HG03354 (cell line): Measurements from ENCODE around the gene FGF5.
A peak's percentile ranks its signal among the peaks of the same experiment; 100 is the strongest.

ENCODE experiments used
- ATAC-seq: cut with Tn5 transposase; IDR thresholded peaks from one replicate; pipeline ENCODE4 v1.9.1; 2021; ENCODE audit warnings: mild to moderate bottlenecking; ENCODE audit not compliant: unreplicated experiment, poor library complexity, severe bottlenecking

The FGF5 gene

DNA sequence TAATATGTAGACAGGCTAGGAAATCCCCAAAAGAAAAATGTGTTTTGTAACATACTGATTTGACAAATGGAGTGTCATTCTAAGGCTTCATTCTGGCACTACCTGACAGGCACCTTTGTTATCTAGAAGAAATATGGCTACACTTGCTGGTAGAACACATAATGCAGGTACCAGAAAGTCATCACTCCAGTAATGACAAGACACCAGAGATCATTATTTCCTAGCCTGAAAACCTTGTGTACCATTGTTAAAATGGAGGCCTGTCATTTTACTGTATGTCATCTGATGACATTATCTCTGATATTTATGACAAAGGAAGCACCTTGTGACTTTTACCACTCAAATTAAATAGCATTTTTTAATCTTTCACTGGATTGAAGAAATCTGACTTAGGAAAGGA, 13.5 kb upstream of the FGF5 start:
- no peak for ATAC-seq

DNA sequence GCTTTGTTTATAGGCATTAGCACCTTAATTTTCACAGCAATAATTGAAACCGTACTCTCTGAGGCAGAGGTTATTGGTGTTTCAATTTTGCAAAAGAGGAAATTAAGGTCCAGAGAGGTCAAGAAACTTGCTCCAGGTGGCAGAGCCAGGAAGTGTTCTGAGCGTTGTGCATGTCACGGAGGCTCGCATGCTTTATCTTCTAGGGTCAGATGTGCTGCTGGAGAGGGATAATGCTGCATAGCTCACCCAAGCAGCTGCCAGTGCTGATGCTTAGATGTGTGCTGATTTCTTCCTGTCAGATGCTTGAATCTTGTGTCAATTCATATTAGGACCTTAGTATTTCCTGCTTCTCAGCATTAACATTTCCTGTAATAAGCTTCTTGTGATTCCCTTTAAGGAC, 13.0 kb upstream of the FGF5 start:
- ATAC-seq, result no peak

DNA sequence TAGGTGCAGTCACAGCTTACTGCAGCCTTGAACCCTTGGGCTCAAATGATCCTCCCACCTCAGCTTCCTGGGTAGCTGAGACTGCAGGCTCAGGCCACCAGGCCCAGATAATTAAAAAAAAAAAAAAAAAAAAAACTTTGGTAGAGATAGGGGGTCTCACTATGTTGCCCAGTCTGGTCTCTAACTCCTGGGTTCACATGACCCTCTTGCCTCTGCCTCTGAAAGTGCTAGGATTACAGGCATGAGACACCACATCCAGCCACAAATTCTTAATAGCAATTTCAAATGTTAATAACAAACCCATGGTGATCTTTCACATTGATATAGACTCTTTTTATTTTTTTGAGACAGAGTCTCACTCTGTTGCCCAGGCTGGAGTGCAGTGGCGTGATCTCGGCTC, 12.3 kb upstream of the FGF5 start:
- no peak for ATAC-seq

DNA sequence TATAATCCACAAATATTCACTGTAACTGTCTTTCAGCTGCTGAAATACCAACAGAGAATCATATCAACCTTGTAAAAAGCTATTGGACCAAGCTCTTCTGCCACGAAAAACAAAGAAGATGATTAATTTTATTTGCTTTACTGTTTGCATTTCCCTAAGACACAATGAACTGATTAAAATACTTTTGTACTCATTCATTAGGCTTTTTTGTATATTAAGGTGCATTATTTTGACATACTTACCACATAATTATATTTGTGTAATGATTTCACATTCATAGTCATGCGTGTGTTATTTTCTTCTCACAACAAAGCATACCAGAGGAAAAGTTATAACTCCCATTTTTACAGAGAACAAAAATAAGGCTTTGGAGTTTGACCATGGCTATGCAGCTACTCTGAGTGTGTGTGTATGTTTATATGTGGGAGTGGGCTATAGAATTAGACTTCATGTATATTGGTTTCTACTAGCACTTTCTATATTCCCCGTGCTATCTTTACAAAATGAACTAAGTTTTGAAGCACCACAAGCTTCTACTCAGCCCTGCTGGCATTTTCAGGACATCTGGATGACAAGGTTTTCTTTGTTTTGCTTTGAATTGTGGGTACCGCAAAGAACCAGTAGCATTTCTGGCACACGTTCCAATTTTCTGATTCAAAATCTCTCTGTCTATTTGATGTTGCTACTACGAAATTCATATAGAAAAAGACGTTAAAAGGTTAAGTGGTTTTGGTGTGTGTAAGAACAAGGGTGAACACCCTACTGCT, 11.0 kb upstream of the FGF5 start:
- no peak for ATAC-seq

DNA sequence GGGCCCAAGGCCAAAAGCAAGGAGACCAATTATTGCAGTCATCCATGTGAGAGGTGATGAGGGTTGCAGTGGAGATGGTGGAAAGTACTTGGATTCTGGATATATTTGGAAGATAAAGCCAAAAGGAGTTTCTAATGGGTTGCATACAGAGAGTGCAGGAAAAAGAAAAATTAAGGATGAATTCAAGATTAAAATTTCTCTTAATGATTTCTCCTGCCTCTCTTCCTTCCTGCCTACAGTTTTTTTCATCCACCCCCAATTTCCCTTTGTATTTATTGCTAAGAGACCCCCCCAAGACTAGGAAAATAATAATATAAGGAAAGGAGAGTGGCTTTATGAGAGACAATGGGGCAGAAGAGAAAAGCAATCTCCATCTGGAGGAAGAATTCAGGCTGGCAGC, 8.6 kb upstream of the FGF5 start:
- no peak for ATAC-seq

DNA sequence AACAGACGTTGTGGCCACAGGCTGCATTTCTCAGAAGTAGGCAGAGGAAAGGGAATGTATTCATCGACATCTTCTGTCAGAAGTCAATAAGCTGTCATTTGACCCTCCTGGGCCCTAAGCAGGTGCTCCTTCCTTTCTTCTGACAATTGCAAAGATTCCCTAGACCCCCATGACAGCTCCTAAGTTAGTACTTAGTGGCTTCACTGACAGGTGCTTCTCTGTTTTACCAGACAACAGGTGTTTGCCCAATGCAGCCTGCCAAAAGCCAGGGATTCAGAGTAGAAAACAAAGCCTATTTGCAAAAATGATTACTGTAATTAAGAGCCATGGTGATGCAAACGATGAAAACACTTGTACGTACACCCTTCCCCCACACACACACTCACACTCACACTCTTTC, 7.5 kb upstream of the FGF5 start:
- no peak for ATAC-seq

DNA sequence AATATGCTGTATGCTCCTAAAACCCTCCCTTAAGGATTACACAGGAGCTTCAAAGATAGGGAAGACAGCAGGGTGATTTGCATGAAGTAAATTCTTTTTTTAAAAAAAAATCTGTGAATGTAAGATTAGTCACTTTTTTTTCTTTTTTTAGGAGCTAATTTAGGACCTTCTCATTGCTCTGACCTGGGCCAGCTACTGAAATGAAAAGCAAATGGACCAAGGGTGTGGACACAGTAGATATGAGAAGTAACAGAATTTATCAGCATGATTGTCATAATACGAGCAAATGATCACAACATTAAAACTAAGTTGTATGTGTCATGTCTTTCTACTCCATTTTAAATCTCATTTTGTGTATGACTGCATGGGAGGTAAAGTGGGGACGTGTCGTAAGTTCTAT, 6.6 kb upstream of the FGF5 start:
- no peak for ATAC-seq

DNA sequence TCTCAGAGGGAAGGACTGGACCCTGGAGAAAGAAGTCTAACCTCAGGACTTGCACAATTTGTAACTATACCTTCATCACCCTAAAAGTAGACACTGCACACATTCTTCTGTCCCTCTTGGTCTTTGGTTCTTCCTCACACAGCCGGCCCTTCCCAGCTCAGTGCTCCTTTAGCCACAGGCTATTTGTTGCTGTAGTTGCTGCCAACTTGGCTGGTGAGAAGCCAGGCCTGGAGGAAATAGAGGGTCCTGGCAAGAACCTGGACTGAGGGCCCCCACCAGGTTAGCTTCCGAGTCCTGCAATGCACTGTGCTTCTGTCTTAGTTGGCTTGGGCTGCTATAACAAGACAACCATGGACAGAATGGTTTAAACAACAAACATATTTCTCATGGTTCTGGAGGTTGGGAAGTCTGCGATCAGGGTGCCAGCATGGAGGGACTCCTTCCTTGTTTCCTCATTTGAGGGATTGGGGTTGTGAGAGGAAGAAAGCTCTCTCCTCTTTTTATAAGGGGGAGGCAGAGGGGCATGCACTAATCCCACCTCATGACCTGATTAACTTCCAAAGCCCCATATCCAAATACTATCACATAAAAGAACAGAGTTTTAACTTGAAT, 4.4 kb upstream of the FGF5 start:
- no peak for ATAC-seq

DNA sequence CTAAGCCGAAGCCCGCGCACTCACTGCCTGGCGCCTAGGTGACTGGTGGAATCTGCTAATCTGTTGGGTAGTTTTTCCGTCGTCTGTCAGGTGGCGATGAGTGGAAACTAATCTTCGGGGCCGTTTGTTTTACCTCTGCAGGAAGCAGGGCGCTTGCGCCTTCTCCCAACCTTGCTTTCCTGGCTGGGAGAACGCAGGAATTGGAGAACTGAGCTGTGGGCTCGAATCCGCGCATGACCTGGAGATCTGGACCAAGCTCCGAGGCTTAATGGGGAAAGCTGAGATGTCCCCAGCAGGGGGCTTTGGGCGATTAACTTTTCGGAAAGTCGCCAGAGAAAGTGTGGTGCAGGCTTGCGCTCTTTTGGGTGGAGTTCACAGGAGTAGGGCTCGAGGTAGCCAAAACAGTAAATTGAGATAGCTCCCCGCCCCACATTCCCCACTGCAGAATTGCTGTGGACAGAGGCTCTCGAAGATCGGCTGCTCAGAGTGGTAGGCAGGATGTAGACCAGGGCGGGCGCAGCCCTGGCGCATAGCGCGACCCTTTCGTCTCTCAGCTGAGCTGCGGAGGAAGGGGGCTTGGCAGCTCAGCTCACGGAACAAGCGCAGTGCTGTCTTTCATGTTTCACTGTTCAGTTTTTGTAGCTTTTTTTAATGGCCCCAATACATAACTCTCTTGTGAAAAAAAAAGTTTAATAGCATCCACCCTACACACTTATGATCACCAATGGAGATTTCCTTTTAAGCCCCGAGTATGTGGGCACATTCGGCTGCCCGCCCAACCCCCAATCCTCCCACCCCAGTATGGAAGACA, 2.7 kb upstream of the FGF5 start:
- ATAC-seq, result no peak

DNA sequence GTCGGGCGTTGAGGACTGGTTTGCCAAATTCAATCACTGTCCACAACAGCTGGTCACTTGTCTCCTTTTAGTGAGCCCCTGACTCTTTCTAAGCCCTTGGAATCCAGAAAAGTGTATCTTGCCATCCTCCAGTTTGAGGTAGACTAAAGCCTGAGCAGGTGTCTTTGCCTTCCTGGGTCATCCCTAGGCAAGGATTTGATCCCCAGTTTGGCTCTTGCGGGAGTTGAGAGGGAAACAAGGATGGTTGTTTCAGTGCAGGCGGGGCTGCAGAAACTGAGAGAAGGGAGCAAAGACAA, 2.2 kb upstream of the FGF5 start:
- no peak for ATAC-seq

DNA sequence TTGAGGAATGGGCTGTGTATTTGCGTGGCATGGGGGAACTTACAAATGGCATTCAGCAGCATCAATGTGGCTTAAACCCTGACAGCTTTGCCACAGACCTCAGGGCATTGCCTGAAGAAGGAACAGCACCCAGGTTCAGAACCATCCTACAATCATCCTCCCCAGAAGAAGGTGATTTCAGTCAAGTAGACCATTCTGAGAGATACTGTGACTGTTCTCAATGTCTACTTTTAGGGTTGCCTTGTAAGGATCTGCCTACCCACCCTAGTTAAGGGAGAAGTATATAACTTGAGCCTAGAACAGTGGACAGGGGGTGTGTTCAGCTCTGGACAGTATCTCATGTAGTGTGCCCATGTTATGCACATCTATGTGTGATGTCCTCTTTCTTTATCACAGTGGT, 1.6 kb upstream of the FGF5 start:
- ATAC-seq, result no peak

DNA sequence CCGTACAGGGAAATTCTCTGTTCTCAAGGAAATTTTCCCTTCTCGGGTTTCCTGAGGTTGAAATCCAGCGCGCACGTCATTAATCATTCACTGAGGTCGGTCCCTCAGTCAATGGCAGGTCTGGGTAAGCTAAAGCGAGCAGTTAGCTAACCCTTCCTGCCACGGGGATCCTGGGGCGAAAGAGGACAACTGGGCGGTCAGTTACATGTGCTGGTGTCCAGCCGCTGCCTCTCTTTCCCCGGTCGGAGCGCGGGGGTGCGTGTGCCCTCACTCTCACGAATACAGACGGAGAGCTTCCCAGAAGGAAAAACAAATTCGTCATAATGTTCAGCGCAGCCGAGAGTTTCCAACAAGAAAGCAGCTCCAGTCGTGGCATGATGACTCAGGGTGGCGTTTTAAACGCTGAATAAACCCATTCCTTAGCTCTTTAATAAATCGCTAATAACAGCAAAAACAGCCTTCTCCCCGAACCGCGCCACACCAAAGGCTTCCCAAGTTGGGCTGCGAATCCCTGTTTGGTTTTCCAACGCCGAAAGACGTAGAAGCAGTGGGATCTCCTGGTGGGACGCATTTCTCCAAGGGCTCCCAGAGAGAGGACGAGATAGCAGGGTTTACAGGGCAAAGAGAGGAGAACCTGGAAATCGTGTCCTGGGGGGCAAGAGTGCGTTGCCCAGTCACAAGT, 752 bp upstream of the FGF5 start:
- ATAC-seq, result no peak

DNA sequence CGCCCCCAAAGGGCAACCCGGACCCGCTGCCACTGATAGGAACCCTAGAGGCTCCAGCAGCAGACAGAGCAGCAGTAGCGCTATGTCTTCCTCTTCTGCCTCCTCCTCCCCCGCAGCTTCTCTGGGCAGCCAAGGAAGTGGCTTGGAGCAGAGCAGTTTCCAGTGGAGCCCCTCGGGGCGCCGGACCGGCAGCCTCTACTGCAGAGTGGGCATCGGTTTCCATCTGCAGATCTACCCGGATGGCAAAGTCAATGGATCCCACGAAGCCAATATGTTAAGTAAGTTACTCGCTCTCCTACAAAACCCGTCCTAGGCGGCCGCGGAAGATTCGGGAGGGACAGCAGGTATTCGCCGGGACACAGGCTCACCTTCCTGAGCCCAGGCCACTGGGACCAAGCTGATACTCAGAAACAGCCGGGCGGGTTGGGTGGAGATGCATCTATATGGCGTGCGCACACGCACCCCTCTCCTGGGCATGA, 477 bp downstream of the FGF5 start:
- peak; percentile 17 for ATAC-seq

DNA sequence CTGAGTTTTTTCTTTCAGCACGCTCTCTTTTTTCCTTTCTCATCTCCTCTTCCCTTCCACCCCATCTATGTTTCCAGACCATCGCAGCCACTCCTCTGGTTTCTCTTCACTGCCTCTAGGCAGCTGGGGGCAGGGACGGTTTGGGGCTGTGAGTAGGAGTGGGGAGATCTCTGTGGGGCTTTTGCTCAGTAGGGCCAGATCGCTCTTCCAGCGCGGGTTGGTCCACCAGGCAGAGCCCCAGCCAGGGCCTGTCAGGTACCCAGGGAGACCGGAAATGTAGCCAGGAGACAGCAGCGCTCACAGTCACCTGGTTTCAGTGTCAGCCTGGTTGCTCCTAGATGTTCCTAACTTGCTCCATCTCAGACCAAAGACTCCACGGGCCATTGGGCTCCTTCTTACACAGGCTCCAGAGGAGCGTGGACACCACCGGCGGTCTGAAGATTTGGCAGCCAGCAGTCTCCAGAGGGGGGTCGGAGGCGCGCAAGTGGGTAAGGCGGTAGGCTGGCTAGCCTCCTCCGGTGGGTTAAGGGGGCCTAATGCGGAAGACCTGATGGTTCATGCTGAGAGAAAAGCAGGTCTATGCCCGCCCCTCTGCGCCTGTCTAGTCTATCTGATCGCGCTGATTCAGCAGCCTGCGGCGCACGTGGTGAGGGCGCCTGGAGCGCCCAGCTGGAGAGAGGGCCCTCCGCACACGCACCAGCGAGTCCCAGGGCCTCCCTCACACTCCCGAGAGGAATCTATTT, 1.8 kb downstream of the FGF5 start:
- no peak for ATAC-seq

DNA sequence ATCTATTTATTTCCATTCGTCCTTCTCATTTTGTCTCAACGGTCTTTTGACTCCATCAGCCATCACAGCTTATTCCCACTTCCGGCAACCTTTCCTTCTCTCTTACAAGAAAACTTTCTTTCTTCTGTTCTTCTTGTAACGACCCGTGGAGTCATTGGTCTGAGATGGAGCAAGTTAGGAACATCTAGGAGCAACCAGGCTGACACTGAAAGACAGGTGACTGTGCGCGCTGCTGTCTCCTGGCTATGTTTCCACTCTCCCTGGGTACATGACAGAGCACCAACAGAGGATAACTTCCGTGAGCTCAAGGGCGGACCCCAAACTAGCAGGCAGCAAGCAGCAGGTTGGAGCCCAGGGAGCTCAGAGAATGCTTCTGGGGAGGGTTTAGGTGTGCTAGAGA, 2.5 kb downstream of the FGF5 start:
- no peak for ATAC-seq

DNA sequence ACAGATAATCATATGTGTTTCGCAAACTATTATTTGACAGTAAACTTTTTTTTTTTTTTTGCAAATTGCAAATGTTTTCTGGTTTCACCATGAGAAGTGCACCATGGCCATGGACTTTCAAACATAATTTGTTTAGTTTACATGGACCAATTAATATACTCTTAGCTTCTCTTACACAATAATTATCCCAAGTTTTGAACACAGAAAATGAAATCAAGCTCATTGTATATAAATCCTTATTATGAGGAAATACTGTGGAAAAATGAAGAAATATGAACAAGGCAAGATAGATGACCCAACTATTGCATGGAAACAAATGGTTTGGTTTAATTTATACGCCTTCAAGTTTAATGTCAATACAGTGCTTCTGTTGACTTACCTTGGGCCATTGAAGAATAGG, 3.9 kb downstream of the FGF5 start:
- ATAC-seq, result no peak

DNA sequence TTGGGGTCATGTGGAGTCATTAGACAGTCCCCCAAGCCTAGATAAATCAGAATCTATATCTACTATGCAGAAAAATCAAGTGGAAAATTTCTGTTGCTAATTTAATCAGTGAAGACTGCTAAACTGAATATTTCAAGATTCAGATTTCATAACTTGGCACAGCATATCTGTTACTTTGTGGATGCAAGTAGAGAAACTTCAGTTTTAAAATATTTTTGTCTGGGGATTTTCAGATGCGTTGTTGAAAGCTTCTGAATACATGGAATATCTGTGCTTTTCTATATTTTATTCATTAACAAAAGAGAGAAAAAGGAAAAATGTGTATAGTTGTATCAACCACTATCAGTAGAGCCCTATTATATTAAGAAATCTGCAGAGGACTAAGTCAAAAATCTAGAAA, 4.4 kb downstream of the FGF5 start:
- no peak for ATAC-seq

DNA sequence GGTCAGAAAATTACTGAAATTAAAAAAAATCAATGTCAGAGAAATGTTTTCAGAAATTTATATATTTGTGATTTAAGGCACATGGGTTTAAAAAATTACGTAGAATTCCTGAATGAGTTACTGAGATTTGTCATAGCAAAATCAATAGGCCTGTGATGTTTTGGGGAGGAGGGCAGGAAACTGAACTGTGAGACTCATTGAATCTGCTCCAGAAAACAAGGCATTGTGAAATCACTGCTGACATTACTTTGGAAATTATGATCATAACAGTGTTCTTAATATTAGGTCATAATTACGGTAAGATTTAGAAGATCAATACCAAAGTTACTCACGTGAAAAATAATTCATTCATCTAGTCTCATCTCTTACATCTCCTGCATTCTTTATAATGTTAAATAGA, 5.3 kb downstream of the FGF5 start:
- no peak for ATAC-seq

DNA sequence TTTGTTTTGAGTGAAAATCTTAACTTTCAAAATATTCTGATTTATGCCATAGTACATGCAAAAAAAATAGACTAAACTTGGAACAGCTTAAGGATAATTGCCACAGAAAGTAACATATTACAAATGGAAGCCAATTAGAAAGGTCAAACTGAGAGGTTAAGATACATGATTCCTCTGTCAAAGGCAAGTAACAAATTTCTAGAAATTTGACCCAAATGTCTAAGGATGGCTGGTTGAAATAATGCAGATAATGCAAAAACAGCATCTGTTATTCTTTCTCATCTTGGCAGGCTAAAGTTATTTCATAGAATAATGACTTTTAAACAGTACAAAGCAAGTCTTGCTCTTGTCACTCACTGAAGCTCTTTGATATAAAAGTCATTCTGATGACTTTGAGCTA, 10.5 kb downstream of the FGF5 start:
- ATAC-seq, result no peak

DNA sequence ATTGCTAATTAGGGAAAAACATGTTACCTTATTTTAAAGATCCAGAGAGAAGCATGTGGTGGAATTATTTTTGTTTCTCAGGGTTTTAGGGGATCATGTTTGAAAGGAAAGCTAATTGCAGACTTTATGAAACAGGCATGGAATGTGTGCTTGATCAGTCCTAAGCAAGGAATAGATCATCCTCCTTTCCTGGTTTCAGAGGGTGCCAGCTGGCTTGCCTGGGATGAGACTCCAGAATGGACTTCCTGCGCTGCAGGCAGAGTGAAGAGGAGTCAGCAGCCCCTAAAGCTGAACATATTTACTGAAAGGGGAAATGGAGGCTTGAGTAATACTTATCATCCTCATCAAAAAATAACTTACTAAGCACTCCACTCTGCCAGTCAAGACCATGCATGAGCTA, 13.3 kb downstream of the FGF5 start:
- ATAC-seq, result no peak
